ENCODE results near the gene THSD4.

DNA sequence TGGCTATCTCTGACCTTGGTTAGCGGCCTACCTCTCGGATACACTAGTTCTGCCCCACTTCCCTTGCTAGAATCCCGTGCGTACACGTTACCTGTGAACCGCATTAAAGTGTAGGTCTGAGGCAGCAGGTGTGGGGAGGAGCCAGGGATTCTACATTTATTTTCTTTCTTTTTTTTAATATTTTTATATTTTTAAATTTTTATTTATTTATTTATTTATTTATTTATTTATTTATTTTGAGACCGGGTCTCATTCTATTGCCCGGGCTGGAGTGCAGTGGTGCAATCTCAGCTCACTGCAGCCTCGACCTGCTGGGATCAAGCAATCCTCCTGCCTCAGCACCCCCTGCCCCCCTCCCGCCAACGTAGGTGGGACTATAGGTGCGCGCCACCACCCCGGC lies 634.2 kb downstream of the THSD4 start:
- TF ChIP-seq, protein P1, sequence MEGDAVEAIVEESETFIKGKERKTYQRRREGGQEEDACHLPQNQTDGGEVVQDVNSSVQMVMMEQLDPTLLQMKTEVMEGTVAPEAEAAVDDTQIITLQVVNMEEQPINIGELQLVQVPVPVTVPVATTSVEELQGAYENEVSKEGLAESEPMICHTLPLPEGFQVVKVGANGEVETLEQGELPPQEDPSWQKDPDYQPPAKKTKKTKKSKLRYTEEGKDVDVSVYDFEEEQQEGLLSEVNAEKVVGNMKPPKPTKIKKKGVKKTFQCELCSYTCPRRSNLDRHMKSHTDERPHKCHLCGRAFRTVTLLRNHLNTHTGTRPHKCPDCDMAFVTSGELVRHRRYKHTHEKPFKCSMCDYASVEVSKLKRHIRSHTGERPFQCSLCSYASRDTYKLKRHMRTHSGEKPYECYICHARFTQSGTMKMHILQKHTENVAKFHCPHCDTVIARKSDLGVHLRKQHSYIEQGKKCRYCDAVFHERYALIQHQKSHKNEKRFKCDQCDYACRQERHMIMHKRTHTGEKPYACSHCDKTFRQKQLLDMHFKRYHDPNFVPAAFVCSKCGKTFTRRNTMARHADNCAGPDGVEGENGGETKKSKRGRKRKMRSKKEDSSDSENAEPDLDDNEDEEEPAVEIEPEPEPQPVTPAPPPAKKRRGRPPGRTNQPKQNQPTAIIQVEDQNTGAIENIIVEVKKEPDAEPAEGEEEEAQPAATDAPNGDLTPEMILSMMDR (conservative IDR thresholded peaks at IDR 0.05; ENCODE audit: low read length), result no peak
- TF ChIP-seq EZH2phosphoT487 (IDR thresholded peaks at IDR 0.05; ENCODE audit: borderline replicate concordance, low read depth, low read length), result no peak
